Left ventricle myocardium inferior (tissue), 1 donor: Measurements from ENCODE around the gene CASP12. TPM values are rescaled to one million over a fixed set of nuclear protein-coding genes. Genes with fewer than 3 reads are reported as not detected.

Experiments used
- DNase-seq: peaks from one replicate; pipeline ENCODE4 v3.0.0-alpha.2; 2020
- H3K27ac ChIP-seq: fragments of 200-600 bp; replicated peaks from 2 replicates; pipeline ENCODE4 v1.8.0; 2021
- H3K27me3 ChIP-seq: fragments of 200-600 bp; 2 replicates; pipeline ENCODE4 v1.8.0; 2021; ENCODE audit warnings: low read depth
- H3K36me3 ChIP-seq: fragments of 200-600 bp; 2 replicates; pipeline ENCODE4 v1.8.0; 2021
- H3K4me1 ChIP-seq: fragments of 200-600 bp; 2 replicates; pipeline ENCODE4 v1.8.0; 2021
- H3K4me3 ChIP-seq: fragments of 200-600 bp; 2 replicates; pipeline ENCODE4 v1.8.0; 2021; ENCODE audit warnings: mild to moderate bottlenecking, moderate library complexity
- H3K9me3 ChIP-seq: fragments of 200-600 bp; replicated peaks from 2 replicates; pipeline ENCODE4 v1.8.0; 2021
- CTCF ChIP-seq: fragments of 200-600 bp; IDR thresholded peaks from 2 replicates; pipeline ENCODE4 v1.8.0; 2021; ENCODE audit warnings: antibody characterized with exemption, mild to moderate bottlenecking, borderline replicate concordance
- intact Hi-C: fragments of 100-400 bp; cut with micrococcal nuclease; formaldehyde crosslinking; loops from one replicate; pipeline ENCODE4 v1.11.0; 2022
- total RNA-seq: library from RNA; stranded (reverse); fragmentation: NEBNext Ultra II Directional; extraction: Animal tissue kit (Norgen Biotek cat#: 25700); gene quantifications from one replicate; pipeline ENCODE4 v1.2.1, GENCODE V29; 2021
- donor health status: DM: no; HTN: yes; CAD: no; lungs with severe emphysema.

Gene CASP12
- total RNA-seq, 1 donor from 2014 or later = not detected

GRCh38 chr11:104876324-104876723 is 21.9 kb downstream of the CASP12 start:
- intact Hi-C loops = no loop called here
- Histone ChIP-seq H3K9me3 (no peaks in the 10 kb centered on the region), H3K27me3 (no peaks in the 10 kb centered on the region)

GRCh38 chr11:104873252-104873651 is 25.0 kb downstream of the CASP12 start:
- Histone ChIP-seq H3K9me3 (no peaks in the 10 kb centered on the region), H3K4me1 (no peaks in the 10 kb centered on the region), H3K27me3 (no peaks in the 10 kb centered on the region), H3K4me3 (no peak overlapping the region), H3K27ac (no peak overlapping the region), H3K36me3 (no peaks in the 10 kb centered on the region)
- DNase-seq = no peak
- intact Hi-C loops = no loop called here
- TF ChIP-seq CTCF = no peak

More at GRCh38 chr11:104876324-104876723, 21.9 kb downstream of the CASP12 start:
- H3K4me3 ChIP-seq = no peak overlapping the region
- no peaks in the 10 kb centered on the region for H3K4me1 ChIP-seq
- no peak for DNase-seq
- H3K27ac ChIP-seq = no peak overlapping the region
- no peak for TF ChIP-seq CTCF
- no peaks in the 10 kb centered on the region for H3K36me3 ChIP-seq

GRCh38 chr11:104872393-104872792 is 25.9 kb downstream of the CASP12 start:
- TF ChIP-seq CTCF = no peak
- intact Hi-C loops = no loop called here
- Histone ChIP-seq H3K27me3 (no peaks in the 10 kb centered on the region), H3K4me1 (no peaks in the 10 kb centered on the region), H3K27ac (no peak overlapping the region), H3K36me3 (no peaks in the 10 kb centered on the region), H3K9me3 (no peaks in the 10 kb centered on the region), H3K4me3 (no peak overlapping the region)
- DNase-seq = no peak

- Histone ChIP-seq H3K27me3 (no peaks in the 10 kb centered on the region), H3K4me3 (no peak overlapping the region), H3K4me1 (no peaks in the 10 kb centered on the region), H3K9me3 (peaks cover under 1% of the 10 kb centered on the region), H3K36me3 (no peaks in the 10 kb centered on the region), H3K27ac (no peak overlapping the region)
- intact Hi-C loops = no loop called here
- no peak for DNase-seq
- no peak for TF ChIP-seq CTCF
Measured at GRCh38 chr11:104870910-104871309, 27.4 kb downstream of the CASP12 start.

GRCh38 chr11:104866815-104867214 is 31.4 kb downstream of the CASP12 start:
- H3K4me3 ChIP-seq = no peak overlapping the region
- H3K36me3 ChIP-seq = no peaks in the 10 kb centered on the region
- TF ChIP-seq CTCF = no peak
- DNase-seq = no peak
- no peaks in the 10 kb centered on the region for H3K27me3 ChIP-seq
- peaks cover 20% of the 10 kb centered on the region for H3K9me3 ChIP-seq
- intact Hi-C loops = no loop called here
- no peaks in the 10 kb centered on the region for H3K4me1 ChIP-seq
- H3K27ac ChIP-seq = no peak overlapping the region
